ENCODE measurements around the gene FKBP1A.

Gene FKBP1A

DNA sequence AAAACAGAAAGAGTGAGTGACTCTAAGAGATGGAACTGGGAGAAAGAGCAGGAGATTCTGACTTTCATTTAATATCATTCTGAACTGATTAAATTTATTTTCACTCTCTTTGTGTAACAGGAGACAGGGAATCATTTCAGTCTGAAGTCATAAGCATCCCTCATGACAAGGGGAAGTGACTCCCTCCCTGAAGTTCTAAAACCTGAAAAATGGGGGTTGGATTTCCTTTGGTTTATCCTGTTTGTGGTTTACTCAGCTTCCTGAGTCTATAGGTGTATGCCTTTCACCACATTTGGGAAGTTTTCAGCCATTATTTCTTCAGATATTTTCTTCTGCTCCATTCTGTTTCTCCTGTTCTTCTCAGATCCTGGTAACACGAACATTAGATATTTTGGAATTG lies 3.4 kb upstream of the FKBP1A start:
- no peak overlapping the region for H3K4me2 ChIP-seq (ENCODE audit: low read length)
- H2AFZ ChIP-seq (ENCODE audit: low read depth, low read length), result no peak overlapping the region
- H3K9me3 ChIP-seq (ENCODE audit: insufficient read depth, low read length), result no peaks in the 10 kb centered on the region
- H4K20me1 ChIP-seq (ENCODE audit: insufficient read depth, low read length), result peaks cover 8% of the 10 kb centered on the region
- peaks cover 16% of the 10 kb centered on the region for H3K79me2 ChIP-seq (ENCODE audit: low read length)
- peaks cover 54% of the 10 kb centered on the region for H3K27me3 ChIP-seq (ENCODE audit: low read depth, low read length)
- no peak overlapping the region for H3K4me3 ChIP-seq (ENCODE audit: low read length)
- no peak overlapping the region for H3K9ac ChIP-seq (ENCODE audit: low read length)
- no peak overlapping the region for H3K27ac ChIP-seq (ENCODE audit: low read length)
- peaks cover 15% of the 10 kb centered on the region for H3K4me1 ChIP-seq (ENCODE audit: low read length)
- TF ChIP-seq, protein P1, sequence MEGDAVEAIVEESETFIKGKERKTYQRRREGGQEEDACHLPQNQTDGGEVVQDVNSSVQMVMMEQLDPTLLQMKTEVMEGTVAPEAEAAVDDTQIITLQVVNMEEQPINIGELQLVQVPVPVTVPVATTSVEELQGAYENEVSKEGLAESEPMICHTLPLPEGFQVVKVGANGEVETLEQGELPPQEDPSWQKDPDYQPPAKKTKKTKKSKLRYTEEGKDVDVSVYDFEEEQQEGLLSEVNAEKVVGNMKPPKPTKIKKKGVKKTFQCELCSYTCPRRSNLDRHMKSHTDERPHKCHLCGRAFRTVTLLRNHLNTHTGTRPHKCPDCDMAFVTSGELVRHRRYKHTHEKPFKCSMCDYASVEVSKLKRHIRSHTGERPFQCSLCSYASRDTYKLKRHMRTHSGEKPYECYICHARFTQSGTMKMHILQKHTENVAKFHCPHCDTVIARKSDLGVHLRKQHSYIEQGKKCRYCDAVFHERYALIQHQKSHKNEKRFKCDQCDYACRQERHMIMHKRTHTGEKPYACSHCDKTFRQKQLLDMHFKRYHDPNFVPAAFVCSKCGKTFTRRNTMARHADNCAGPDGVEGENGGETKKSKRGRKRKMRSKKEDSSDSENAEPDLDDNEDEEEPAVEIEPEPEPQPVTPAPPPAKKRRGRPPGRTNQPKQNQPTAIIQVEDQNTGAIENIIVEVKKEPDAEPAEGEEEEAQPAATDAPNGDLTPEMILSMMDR (IDR thresholded peaks at IDR 0.05; ENCODE audit: low read depth, low read length), result no peak
- TF ChIP-seq EZH2phosphoT487 (IDR thresholded peaks at IDR 0.05; ENCODE audit: low read depth), result no peak
- peaks cover 2% of the 10 kb centered on the region for H3K36me3 ChIP-seq (replicated peaks; ENCODE audit: low read depth, low read length)

DNA sequence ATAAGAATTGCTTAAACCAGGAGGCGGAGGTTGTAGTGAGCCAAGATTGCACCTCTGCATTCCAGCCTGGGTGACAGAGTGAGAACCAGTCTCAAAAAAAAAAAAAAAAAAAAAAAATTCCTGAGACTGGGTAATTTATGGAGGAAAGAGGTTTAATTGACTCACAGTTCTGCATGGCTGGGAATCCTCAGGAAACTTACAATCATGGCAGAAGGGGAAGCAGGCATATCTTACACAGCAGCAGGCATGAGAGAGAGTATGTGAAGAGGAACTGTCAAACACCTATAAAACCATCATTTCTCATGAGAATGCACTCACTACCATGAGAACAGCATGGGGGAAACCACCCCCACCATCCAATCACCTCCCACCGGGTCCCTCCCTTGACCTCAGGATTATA lies 1.8 kb upstream of the FKBP1A start:
- no peak overlapping the region for H2AFZ ChIP-seq (ENCODE audit: low read depth, low read length)
- H4K20me1 ChIP-seq (ENCODE audit: insufficient read depth, low read length), result peaks cover 22% of the 10 kb centered on the region
- no peak overlapping the region for H3K9ac ChIP-seq (ENCODE audit: low read length)
- TF ChIP-seq, protein P1 (IDR thresholded peaks at IDR 0.05; ENCODE audit: low read depth, low read length), result no peak
- TF ChIP-seq EZH2phosphoT487 (IDR thresholded peaks at IDR 0.05; ENCODE audit: low read depth), result no peak
- H3K4me1 ChIP-seq (ENCODE audit: low read length), result peaks cover 28% of the 10 kb centered on the region
- no peak overlapping the region for H3K27ac ChIP-seq (ENCODE audit: low read length)
- H3K36me3 ChIP-seq (replicated peaks; ENCODE audit: low read depth, low read length), result peaks cover 10% of the 10 kb centered on the region
- H3K27me3 ChIP-seq (ENCODE audit: low read depth, low read length), result peaks cover 47% of the 10 kb centered on the region
- H3K4me3 ChIP-seq (ENCODE audit: low read length), result no peak overlapping the region
- no peaks in the 10 kb centered on the region for H3K9me3 ChIP-seq (ENCODE audit: insufficient read depth, low read length)
- H3K79me2 ChIP-seq (ENCODE audit: low read length), result peaks cover 32% of the 10 kb centered on the region
- no peak overlapping the region for H3K4me2 ChIP-seq (ENCODE audit: low read length)

DNA sequence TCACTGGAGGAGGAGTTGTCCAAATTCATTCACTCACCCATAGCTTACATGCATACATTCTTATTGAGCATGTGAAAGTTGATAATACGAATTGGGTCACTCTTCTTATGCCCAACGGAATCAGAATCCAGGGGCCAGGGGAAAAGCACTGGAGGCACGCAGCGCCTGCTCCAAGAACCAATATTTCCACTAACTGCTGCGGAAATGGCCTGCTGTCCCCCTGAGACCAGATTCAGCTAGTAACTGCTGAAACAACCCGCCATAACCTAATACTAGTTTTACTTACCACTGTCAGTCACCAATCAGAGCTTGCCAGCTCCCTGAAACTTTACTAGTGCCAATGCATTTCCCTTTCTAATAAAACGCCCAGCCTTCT lies 641 bp upstream of the FKBP1A start:
- H3K9ac ChIP-seq (ENCODE audit: low read length), result peak overlapping the region; percentile 14; the same call in 1 of the 2 replicates

DNA sequence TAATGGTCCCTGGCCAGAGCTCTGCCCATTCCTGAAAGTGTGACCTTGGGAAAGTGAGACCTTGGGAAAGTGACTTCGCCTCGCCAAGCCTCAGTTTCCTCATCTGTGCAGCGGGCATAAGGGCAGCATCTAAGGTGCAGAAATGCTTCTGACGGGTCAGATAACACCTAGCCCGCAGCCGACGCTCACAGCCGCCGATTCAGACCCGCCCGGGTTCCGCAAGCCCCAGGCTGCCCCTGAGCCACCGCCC lies 486 bp downstream of the FKBP1A start:
- no peak overlapping the region for H2AFZ ChIP-seq (ENCODE audit: low read depth, low read length)

More for the DNA sequence above, 641 bp upstream of the FKBP1A start:
- peaks cover 36% of the 10 kb centered on the region for H3K27me3 ChIP-seq (ENCODE audit: low read depth, low read length)
- H3K27ac ChIP-seq (ENCODE audit: low read length), result no peak overlapping the region
- H3K9me3 ChIP-seq (ENCODE audit: insufficient read depth, low read length), result no peaks in the 10 kb centered on the region
- TF ChIP-seq, protein P1 (IDR thresholded peaks at IDR 0.05; ENCODE audit: low read depth, low read length), result no peak
- no peak for TF ChIP-seq EZH2phosphoT487 (IDR thresholded peaks at IDR 0.05; ENCODE audit: low read depth)
- peaks cover 10% of the 10 kb centered on the region for H3K36me3 ChIP-seq (replicated peaks; ENCODE audit: low read depth, low read length)
- peak overlapping the region; percentile 69 for H2AFZ ChIP-seq (ENCODE audit: low read depth, low read length)
- peak overlapping the region; percentile 89 for H3K4me3 ChIP-seq (ENCODE audit: low read length)
- H4K20me1 ChIP-seq (ENCODE audit: insufficient read depth, low read length), result peaks cover 32% of the 10 kb centered on the region
- H3K4me1 ChIP-seq (ENCODE audit: low read length), result peaks cover 29% of the 10 kb centered on the region
- H3K79me2 ChIP-seq (ENCODE audit: low read length), result peaks cover 44% of the 10 kb centered on the region
- H3K4me2 ChIP-seq (ENCODE audit: low read length), result peak overlapping the region; percentile 80

More for the DNA sequence above, 486 bp downstream of the FKBP1A start:
- H3K27ac ChIP-seq (ENCODE audit: low read length), result peak overlapping the region; percentile 9; the same call in 1 of the 2 replicates
- peak overlapping the region; percentile 83 for H3K9ac ChIP-seq (ENCODE audit: low read length)
- peaks cover 44% of the 10 kb centered on the region for H4K20me1 ChIP-seq (ENCODE audit: insufficient read depth, low read length)
- H3K9me3 ChIP-seq (ENCODE audit: insufficient read depth, low read length), result no peaks in the 10 kb centered on the region
- H3K79me2 ChIP-seq (ENCODE audit: low read length), result peaks cover 55% of the 10 kb centered on the region
- H3K4me3 ChIP-seq (ENCODE audit: low read length), result peak overlapping the region; percentile 89
- H3K36me3 ChIP-seq (replicated peaks; ENCODE audit: low read depth, low read length), result peaks cover 10% of the 10 kb centered on the region
- peak overlapping the region; percentile 96 for H3K4me2 ChIP-seq (ENCODE audit: low read length)
- H3K4me1 ChIP-seq (ENCODE audit: low read length), result peaks cover 29% of the 10 kb centered on the region
- no peak for TF ChIP-seq EZH2phosphoT487 (IDR thresholded peaks at IDR 0.05; ENCODE audit: low read depth)
- TF ChIP-seq, protein P1 (IDR thresholded peaks at IDR 0.05; ENCODE audit: low read depth, low read length), result no peak
- peaks cover 26% of the 10 kb centered on the region for H3K27me3 ChIP-seq (ENCODE audit: low read depth, low read length)

Data from OCI-LY3 (cell line).